Metanephros (tissue), 2 donors: ENCODE results near the gene ARHGEF11. TPM values are rescaled to one million over a fixed set of nuclear protein-coding genes. Genes with fewer than 3 reads are reported as not detected.

Experiments used
- small RNA-seq: library from RNA; depleted of rRNA; stranded (forward); fragments of <200 nt; gene quantifications from one replicate; pipeline ENCODE3, GENCODE V24; 2014; ENCODE audit warnings: low replicate concordance
- total RNA-seq: library from RNA; depleted of rRNA; stranded (reverse); fragments of >200 nt; gene quantifications from one replicate; pipeline ENCODE4 v1.2.3, GENCODE V29; 2014

ARHGEF11 gene
- 33.0 TPM for total RNA-seq

GRCh38 chr1:157045250-157046218 lies at the start of gene ARHGEF11:
TSS of gene ARHGEF11 (minus strand) at chr1:157045742. CDS start at chr1:157044330, 1,412 bp downstream.

GRCh38 chr1:156920233-156921052 lies 125.1 kb downstream of the ARHGEF11 start, which contains the start of gene LRRC71:
TSS of gene LRRC71 (plus strand) at chr1:156920632. CDS start at chr1:156920804, 172 bp downstream.

GRCh38 chr1:156893048-156893953 lies 152.2 kb downstream of the ARHGEF11 start, which contains the start of gene PEAR1:
TSS of gene PEAR1 (plus strand) at chr1:156893718. CDS start at chr1:156903927, 10,209 bp downstream.

Small RNA genes within 50 kb of the gene (small RNA-seq; reads per million reads assigned to genes)
- gene MIR765 (not detected), gene RN7SL612P (not detected)

Other genes starting within 250 kb of the ARHGEF11 start
- gene SH2D2A, start 228.9 kb downstream of the ARHGEF11 start, total RNA-seq: 0.64 TPM
- gene INSRR, start 186.6 kb downstream of the ARHGEF11 start, total RNA-seq: 1.9 TPM
- gene NTRK1, start 184.9 kb downstream of the ARHGEF11 start, total RNA-seq: 2.0 TPM
- 33.2 TPM for gene PEAR1, start 152.0 kb downstream of the ARHGEF11 start, total RNA-seq
- gene LRRC71, start 125.1 kb downstream of the ARHGEF11 start, total RNA-seq: 0.35 TPM
- not detected for gene ETV3L, start 54.1 kb upstream of the ARHGEF11 start, total RNA-seq
- 20.6 TPM for gene ETV3, start 92.7 kb upstream of the ARHGEF11 start, total RNA-seq